ENCODE data around the gene FAM221B.

DNA sequence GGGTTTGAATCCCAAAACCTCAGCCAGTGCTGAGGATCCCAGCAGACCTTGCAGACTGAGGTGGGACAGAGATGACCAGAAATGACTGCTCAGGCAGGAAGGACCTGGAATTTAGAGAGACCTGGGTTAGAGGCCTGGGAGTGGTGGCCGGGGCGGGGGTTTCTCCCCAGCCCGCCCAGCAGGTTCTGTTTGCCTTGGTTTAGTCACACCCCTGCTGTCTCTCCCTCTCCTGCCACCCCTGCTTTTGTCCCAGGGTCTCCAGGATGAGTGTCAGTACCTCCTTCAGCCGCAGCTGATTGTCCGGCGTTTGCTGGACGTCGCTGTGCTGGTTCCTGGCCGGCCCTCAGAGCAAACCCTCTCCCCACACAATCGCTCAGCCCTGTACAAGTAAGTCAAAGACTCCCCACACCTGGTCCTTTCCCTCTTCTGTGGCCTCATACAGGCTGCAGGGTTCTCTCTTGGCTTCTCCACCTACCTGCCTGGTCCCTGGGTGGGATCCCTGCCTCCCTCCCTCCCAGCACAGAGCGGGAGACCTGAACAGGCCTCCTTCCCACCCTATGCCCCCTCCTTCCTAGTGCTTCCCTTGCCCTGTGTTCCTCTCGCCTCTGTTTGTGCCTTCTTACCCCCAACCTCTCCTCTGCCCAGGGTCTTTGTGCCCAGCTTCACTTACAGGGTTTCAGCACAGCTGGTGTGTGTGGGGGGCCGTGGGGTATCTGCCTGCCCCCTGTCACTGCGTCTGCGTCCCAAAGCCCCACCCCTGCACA is 12.5 kb upstream of the FAM221B start:
- TF ChIP-seq CTCF (conservative IDR thresholded peaks at IDR 0.05; ENCODE audit: low read depth in 2 of 2) (no peak), CREB1 (CRISPR knock-in tag; IDR thresholded peaks at IDR 0.05; ENCODE audit: low read depth) (no peak)

Data from GM23338 (cell line).